ENCODE data around the gene TRAPPC2L.
"Not testable (repeated sequence)": the region's sequence is repeated elsewhere in the genome, so short reads cannot be mapped to it uniquely, and the experiment has no call there.

The TRAPPC2L gene

GRCh38 chr16:88878967-88879787 is 22.2 kb downstream of the TRAPPC2L start:
- no peak for FAIRE-seq

GRCh38 chr16:88879788-88880055 is 22.8 kb downstream of the TRAPPC2L start:
- FAIRE-seq, result no peak

DNA sequence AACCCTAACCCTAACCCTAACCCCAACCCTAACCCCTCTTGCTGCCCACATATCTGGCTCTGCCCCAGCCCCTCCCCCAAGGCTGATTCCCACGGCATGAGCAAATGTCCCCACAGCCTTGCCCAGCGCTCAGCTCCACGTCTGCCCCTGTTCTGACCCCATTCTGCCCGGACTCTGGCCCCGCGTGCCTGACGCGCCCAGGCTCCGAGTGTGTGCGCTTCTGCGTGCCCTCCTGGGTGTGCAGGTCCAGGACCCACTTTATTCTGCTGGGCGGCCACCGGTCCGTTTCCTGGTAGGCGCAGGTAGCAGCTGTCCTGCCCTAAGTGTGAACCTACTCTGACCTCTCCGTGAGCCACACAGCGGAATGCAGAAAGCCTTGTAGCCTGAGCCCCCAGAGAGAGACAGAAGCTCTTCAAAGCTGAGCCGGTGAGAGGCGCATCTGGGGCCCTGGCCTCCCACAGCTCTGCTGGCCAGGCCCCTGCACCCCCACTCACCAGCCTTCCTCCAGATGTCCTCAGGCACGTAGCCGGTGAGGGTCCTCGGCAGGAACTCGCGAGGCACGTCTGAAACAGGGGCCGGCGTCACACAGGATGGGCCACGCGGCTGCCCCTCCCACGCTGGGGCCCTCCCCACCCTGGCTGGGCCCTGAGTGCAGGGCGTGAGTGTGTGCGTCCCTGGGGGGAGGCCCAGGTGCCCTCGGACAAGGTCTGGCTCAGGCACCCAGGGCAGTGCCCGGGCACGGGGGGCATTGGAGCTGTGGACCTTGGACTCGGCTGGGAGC is 23.5 kb downstream of the TRAPPC2L start:
- no peak for FAIRE-seq

GRCh38 chr16:88881007-88881615 is 24.2 kb downstream of the TRAPPC2L start:
- FAIRE-seq, result no peak

GRCh38 chr16:88881675-88882357 is 24.9 kb downstream of the TRAPPC2L start:
- no peak for FAIRE-seq

GRCh38 chr16:88882358-88883030 is 25.6 kb downstream of the TRAPPC2L start:
- FAIRE-seq, result no peak

DNA sequence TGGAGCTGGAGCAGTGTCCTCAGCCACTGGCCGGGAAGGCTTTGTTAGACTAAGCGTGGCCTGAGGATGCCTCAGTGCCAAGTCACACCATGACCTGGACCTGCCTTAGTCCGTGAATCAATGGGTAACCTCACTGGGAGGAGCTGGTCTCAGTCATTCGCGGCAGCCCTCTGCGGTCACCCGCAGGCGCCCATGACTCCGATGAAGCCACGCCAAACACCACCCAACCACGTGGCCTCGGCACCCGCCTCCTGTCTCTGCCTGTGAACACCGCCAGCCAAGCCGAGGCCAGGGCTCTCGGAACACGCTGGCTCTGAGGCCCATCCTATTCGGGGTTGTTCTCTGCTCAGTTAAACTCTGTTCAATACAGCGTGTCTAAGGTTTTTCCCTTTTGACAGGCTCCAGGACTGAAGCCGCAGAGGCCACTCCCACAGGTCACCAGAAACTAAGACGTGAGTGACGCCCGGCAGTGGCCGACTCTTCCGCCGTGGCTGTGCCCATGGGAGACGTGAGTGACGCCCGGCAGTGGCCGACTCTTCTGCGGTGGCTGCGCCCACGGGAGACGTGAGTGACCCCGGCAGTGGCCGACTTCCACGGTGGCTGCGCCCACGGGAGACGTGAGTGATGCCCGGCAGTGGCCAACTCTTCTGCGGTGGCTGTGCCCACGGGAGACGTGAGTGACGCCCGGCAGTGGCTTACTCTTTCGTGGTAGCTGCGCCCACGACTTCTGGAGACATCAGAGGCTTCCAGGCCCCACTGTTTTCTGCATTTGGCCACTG is 26.4 kb downstream of the TRAPPC2L start:
- FAIRE-seq, result no peak

GRCh38 chr16:88883946-88884345 is 27.0 kb downstream of the TRAPPC2L start:
- FAIRE-seq, result no peak

GRCh38 chr16:88884569-88885271 is 27.8 kb downstream of the TRAPPC2L start:
- FAIRE-seq, result no peak

- no peak for FAIRE-seq
These were observed 28.9 kb downstream of the TRAPPC2L start for GRCh38 chr16:88885693-88886280.

DNA sequence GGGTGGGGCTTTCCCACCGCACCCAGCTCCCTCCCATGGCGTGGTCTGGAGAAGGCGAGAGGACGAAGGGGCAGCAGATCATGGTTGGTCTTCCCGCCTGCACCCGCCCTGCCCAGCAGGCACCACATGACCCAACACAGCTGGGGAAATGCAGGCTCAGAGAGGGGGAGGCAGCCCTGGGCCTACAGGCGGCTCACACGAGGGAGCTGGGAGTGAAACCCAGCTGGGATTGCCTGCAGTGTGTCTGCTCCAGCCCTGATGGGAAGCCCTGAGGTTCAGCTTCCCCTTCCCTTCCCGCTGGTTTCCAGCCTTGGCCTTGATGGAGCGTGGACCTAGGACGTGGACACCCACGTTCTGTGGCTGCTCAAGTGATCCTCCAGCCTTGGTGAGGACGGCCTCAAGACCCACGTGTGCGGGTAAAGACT is 29.5 kb downstream of the TRAPPC2L start:
- FAIRE-seq, result no peak

DNA sequence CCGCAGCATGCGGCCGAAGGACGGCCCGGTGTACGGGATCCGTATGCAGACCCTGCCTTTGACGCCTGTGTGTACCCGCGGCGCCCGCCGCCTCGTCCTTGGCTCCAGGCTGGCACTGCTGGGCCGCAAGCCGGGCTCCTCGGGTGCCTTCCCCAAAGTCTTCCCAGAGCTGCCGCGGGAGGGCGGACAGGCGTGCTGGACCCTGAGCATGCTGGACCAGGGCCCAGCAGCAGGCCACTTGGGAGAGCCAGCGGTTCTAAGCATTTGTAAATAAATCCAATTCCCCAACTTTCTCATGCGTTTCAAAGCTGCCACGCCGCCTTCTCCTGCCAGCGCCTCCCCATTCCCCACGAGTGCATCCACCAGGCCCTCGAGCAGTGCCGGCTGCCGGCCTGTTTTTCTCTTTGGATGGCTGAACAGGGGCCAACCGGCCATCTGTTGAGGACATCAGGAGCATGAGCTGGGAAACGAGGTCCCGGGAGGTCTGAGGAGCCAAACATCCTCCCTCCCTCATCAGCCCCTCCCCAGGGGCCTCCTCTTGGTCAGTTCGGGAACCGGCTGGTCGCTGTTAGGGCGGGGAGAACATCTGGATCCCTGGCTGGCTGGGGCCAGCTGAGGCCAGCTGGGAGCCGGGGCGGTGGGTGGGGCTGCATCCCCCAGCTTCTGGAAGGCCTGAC is 30.1 kb downstream of the TRAPPC2L start:
- no peak for FAIRE-seq

- FAIRE-seq, result no peak
These were observed 31.1 kb downstream of the TRAPPC2L start for GRCh38 chr16:88888057-88888456.

DNA sequence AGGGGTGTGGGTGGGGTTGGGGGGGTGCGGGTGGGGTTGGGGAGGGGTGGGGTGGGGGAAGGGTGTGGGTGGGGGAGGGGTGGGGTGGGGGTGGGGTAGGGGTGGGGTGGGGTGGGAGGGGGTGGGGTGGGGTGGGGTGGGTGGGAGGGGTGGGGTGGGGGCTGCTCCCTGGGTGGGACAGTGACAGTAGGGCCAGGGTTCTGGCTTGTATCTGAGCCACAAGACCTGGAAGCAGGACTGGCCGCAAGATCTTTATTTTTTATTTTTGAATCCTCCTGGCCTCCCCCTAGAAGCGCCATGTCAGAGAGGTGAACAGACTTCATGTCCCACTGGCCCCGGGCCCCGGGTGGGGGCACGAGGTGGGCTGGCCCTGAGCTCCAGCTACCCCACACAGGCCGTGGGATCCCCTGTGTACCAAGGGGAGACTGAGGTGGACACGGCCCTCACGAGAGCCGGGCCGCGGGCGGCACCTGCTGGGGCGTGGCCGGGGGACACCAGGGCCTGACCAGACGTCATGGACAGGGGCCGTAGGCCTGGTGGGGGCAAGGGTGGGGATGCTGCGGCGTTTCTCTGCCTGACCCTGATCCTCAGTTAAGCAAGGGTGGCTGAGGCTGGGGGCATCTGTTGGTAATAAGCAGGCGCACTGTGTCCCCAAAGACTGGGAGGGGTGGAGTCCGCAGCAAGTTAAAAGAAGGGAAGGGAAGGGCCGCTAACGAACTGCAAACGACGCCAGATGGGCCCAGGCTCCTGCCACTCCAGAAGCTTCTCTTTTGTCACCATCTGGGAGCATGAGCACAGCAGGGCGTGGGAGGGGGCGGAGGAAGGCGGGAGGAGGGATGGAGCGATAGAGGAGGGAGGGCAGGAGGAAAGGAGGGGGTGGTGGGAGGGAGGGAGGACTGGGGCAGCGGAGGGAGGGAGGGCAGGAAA is 31.8 kb downstream of the TRAPPC2L start:
- no peak for FAIRE-seq

DNA sequence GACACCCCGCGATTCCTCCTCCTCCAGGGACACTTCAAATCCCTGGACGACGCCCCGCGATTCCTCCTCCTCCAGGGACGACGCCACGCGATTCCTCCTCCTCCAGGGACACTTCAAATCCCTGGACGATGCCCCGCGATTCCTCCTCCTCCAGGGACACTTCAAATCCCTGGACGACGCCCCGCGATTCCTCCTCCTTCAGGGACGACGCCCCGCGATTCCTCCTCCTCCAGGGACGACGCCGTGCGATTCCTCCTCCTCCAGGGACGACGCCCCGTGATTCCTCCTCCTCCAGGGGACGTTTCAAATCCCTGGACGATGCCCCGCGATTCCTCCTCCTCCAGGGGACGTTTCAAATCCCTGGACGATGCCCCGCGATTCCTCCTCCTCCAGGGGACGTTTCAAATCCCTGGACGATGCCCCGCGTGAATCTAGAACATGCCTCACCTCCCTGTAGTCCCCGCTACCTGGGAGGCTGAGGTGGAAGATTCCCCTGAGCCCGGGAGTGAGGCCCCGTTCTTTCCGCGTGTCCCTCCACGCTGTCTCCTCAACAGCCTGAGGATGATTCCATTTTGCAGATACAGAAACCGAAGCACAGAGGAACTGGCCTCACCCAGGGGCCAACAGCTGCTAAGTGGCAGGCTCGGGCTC is 32.9 kb downstream of the TRAPPC2L start:
- not testable (repeated sequence) for FAIRE-seq

- FAIRE-seq, result no peak
These were observed 34.2 kb downstream of the TRAPPC2L start for GRCh38 chr16:88891083-88891482.

- FAIRE-seq, result no peak
These were observed 35.1 kb downstream of the TRAPPC2L start for GRCh38 chr16:88892065-88892464.

Data from endometrium (tissue), 2 donors.